Neutrophil (primary cell): ENCODE data around the gene UMOD.

ENCODE experiments used
- H3K27ac ChIP-seq: fragments of 200-600 bp; sonication (generic); 2 replicates; pipeline ENCODE4 v1.5.1; 2016; ENCODE audit warnings: mild to moderate bottlenecking, moderate library complexity
- H3K27me3 ChIP-seq: fragments of 200-600 bp; sonication (generic); 2 replicates; pipeline ENCODE4 v1.6.0; 2016; ENCODE audit warnings: mild to moderate bottlenecking
- H3K36me3 ChIP-seq: fragments of 200-600 bp; sonication (generic); 2 replicates; pipeline ENCODE4 v1.5.1; 2017
- H3K4me1 ChIP-seq, 2 experiments: fragments of 200-600 bp in 1 of 2; sonication (generic) in 1 of 2; 1 replicate in 1 of 2; 2 replicates in 1 of 2; pipeline versions ENCODE4 v1.5.1 to v1.6.1; 2013 to 2016; ENCODE audit warnings: low read depth in 1 of 2, low read length in 1 of 2, mild to moderate bottlenecking in 1 of 2, moderate library complexity in 1 of 2; ENCODE audit not compliant: control insufficient read depth in 1 of 2, insufficient read depth in 1 of 2
- H3K4me3 ChIP-seq, 2 experiments: fragments of 200-600 bp in 1 of 2; sonication (generic) in 1 of 2; 1 replicate in 1 of 2; 2 replicates in 1 of 2; pipeline ENCODE4 v1.5.1; 2013 to 2016; ENCODE audit warnings: low read depth in 1 of 2, low read length in 1 of 2, mild to moderate bottlenecking in 1 of 2, moderate library complexity in 1 of 2
- H3K9me3 ChIP-seq: fragments of 200-600 bp; sonication (generic); 2 replicates; pipeline ENCODE4 v1.5.1; 2016
- CTCF ChIP-seq: fragments of 200-600 bp; sonication (generic); IDR thresholded peaks from 2 replicates; pipeline ENCODE4 v1.5.1; 2016; ENCODE audit warnings: antibody characterized with exemption

UMOD gene

GRCh38 chr16:20380782-20381181 lies 28.3 kb upstream of the UMOD start:
- no peak overlapping the region for H3K4me3 ChIP-seq
- H3K27ac ChIP-seq, result no peak overlapping the region
- H3K4me1 ChIP-seq, result no peaks in the 10 kb centered on the region
- H3K36me3 ChIP-seq, result no peaks in the 10 kb centered on the region
- TF ChIP-seq CTCF, result no peak
- no peaks in the 10 kb centered on the region for H3K27me3 ChIP-seq
- no peaks in the 10 kb centered on the region for H3K9me3 ChIP-seq

- H3K4me3 ChIP-seq, result no peak overlapping the region
These were observed 24.7 kb upstream of the UMOD start for GRCh38 chr16:20377181-20377580.

GRCh38 chr16:20372701-20373100 lies 20.2 kb upstream of the UMOD start:
- Histone ChIP-seq H3K4me1 (no peaks in the 10 kb centered on the region), H3K9me3 (no peaks in the 10 kb centered on the region), H3K27me3 (no peaks in the 10 kb centered on the region), H3K4me3 (no peak overlapping the region), H3K36me3 (no peaks in the 10 kb centered on the region), H3K27ac (no peak overlapping the region)
- no peak for TF ChIP-seq CTCF

More at GRCh38 chr16:20377181-20377580, 24.7 kb upstream of the UMOD start:
- Histone ChIP-seq H3K27me3 (no peaks in the 10 kb centered on the region), H3K27ac (no peak overlapping the region), H3K9me3 (no peaks in the 10 kb centered on the region), H3K4me1 (no peaks in the 10 kb centered on the region), H3K36me3 (no peaks in the 10 kb centered on the region)
- no peak for TF ChIP-seq CTCF

- Histone ChIP-seq H3K27me3 (no peaks in the 10 kb centered on the region), H3K9me3 (no peaks in the 10 kb centered on the region), H3K4me3 (no peak overlapping the region), H3K4me1 (no peaks in the 10 kb centered on the region), H3K36me3 (no peaks in the 10 kb centered on the region), H3K27ac (no peak overlapping the region)
- TF ChIP-seq CTCF, result no peak
These were observed 17.0 kb upstream of the UMOD start for GRCh38 chr16:20369452-20370054.

GRCh38 chr16:20364051-20364450 lies 11.5 kb upstream of the UMOD start:
- no peaks in the 10 kb centered on the region for H3K4me1 ChIP-seq
- H3K9me3 ChIP-seq, result no peaks in the 10 kb centered on the region
- TF ChIP-seq CTCF, result no peak
- H3K36me3 ChIP-seq, result no peaks in the 10 kb centered on the region
- H3K27me3 ChIP-seq, result no peaks in the 10 kb centered on the region
- no peak overlapping the region for H3K4me3 ChIP-seq
- no peak overlapping the region for H3K27ac ChIP-seq

GRCh38 chr16:20363191-20363590 lies 10.7 kb upstream of the UMOD start:
- Histone ChIP-seq H3K36me3 (no peaks in the 10 kb centered on the region), H3K27ac (no peak overlapping the region), H3K4me1 (no peaks in the 10 kb centered on the region), H3K27me3 (no peaks in the 10 kb centered on the region), H3K4me3 (no peak overlapping the region), H3K9me3 (no peaks in the 10 kb centered on the region)
- TF ChIP-seq CTCF, result no peak
